Astrocyte (in vitro differentiated cells and primary cell): ENCODE results near the gene GRIK3.

Experiments
- CTCF ChIP-seq: IDR thresholded peaks from 2 replicates; pipeline ENCODE4 v1.5.1; 2011; ENCODE audit warnings: low read depth, mild to moderate bottlenecking, inconsistent platforms, low read length, moderate library complexity; ENCODE audit not compliant: insufficient read depth
- EZH2 ChIP-seq: IDR thresholded peaks from 2 replicates; pipeline ENCODE4 v1.6.1; 2012; ENCODE audit warnings: mild to moderate bottlenecking, low read length, inconsistent platforms; ENCODE audit not compliant: insufficient read depth

DNA sequence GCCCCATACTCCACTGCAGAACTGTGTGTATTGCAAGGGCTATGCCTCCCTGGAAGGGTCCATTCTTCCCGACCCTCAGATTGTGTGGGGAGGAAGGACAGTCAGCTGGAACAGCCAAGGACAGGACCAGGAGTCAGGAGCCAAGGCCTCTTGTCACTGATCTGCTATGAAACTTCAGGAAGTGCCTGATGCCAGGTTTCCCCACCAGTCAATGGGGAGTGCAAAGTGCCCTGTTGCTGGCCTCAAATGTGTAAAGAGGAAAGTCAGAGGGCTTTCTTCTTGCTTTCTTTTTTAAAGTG is 168.8 kb downstream of the GRIK3 start:
- no peak for TF ChIP-seq CTCF
- no peak for TF ChIP-seq EZH2
